HFFc6 (cell line): ENCODE data around the gene CYP2R1. TPM values are rescaled to one million over a fixed set of nuclear protein-coding genes. Genes with fewer than 3 reads are reported as not detected.

Experiments used
- DNase-seq: peaks from one replicate; pipeline ENCODE4 v3.0.0-alpha.2; 2018
- H3K27ac Mint-ChIP-seq: 2 replicates; pipeline ENCODE4 v1.8.0; 2020; ENCODE audit warnings: mild to moderate bottlenecking, mixed read lengths
- H3K27me3 Mint-ChIP-seq: 2 replicates; pipeline ENCODE4 v1.8.0; 2021; ENCODE audit warnings: mild to moderate bottlenecking, moderate library complexity, mixed read lengths; ENCODE audit not compliant: insufficient read depth
- H3K36me3 Mint-ChIP-seq: 2 replicates; pipeline ENCODE4 v1.8.0; 2021; ENCODE audit warnings: low read depth, mixed read lengths
- H3K4me1 Mint-ChIP-seq: 2 replicates; pipeline ENCODE4 v1.8.0; 2020; ENCODE audit warnings: low read depth, mixed read lengths
- H3K4me3 Mint-ChIP-seq: 2 replicates; pipeline ENCODE4 v1.8.0; 2020; ENCODE audit warnings: mild to moderate bottlenecking, moderate library complexity, mixed read lengths
- H3K9me3 Mint-ChIP-seq: 2 replicates; pipeline ENCODE4 v1.8.0; 2020; ENCODE audit warnings: mild to moderate bottlenecking, mixed read lengths
- total RNA-seq, 6 experiments: library from RNA; stranded (reverse); fragmentation: NEBNext Ultra II Directional; extraction: Animal tissue kit (Norgen Biotek cat#: 25700); gene quantifications; 2 replicates in 1 of 6; 3 replicates in 5 of 6; pipeline ENCODE4 v1.2.3, GENCODE V29; 2021
- TF ChIP-seq, protein P1 (sequence below): fragments of 200-600 bp; sonication (generic); IDR thresholded peaks from 2 replicates; pipeline ENCODE4 v1.5.0; 2021; ENCODE audit warnings: antibody characterized with exemption, mild to moderate bottlenecking

CYP2R1 gene
- total RNA-seq, 6 experiments from 2014 or later, result 0.67 to 4.0 (median 1.2) TPM

- peaks cover 2% of the 10 kb centered on the region; the same call in 1 of the 2 replicates for H3K27me3 Mint-ChIP-seq
- H3K9me3 Mint-ChIP-seq, result no peaks in the 10 kb centered on the region
- no peak overlapping the region for H3K4me3 Mint-ChIP-seq
- H3K4me1 Mint-ChIP-seq, result peaks cover 5% of the 10 kb centered on the region; the same call in 1 of the 2 replicates
- no peaks in the 10 kb centered on the region for H3K36me3 Mint-ChIP-seq
- TF ChIP-seq, protein P1, sequence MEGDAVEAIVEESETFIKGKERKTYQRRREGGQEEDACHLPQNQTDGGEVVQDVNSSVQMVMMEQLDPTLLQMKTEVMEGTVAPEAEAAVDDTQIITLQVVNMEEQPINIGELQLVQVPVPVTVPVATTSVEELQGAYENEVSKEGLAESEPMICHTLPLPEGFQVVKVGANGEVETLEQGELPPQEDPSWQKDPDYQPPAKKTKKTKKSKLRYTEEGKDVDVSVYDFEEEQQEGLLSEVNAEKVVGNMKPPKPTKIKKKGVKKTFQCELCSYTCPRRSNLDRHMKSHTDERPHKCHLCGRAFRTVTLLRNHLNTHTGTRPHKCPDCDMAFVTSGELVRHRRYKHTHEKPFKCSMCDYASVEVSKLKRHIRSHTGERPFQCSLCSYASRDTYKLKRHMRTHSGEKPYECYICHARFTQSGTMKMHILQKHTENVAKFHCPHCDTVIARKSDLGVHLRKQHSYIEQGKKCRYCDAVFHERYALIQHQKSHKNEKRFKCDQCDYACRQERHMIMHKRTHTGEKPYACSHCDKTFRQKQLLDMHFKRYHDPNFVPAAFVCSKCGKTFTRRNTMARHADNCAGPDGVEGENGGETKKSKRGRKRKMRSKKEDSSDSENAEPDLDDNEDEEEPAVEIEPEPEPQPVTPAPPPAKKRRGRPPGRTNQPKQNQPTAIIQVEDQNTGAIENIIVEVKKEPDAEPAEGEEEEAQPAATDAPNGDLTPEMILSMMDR, result no peak
- H3K27ac Mint-ChIP-seq, result no peak overlapping the region
- peak; percentile 35 for DNase-seq
Measured at GRCh38 chr11:14902650-14903350, 10.8 kb upstream of the CYP2R1 start.

DNA sequence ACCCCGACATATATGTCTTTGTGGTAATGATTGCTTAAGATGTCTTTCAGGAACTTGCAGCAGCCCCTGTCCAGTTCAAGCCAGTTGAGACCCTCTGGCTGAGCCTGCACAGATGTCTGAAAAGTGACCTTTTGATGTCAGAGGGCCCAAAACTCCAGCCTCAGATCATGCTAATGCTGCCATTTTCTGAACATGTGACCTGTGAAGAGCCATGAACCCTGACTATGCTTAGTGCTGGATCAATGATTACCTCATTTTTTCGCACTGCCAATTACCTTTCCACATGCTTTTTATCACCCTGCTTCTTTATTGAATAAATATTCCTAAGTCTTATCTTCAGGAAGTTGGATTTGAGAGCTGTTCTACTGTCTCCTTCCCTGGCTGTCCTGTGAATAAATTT lies 6.9 kb upstream of the CYP2R1 start:
- Mint-ChIP-seq H3K27ac (no peak overlapping the region), H3K27me3 (no peaks in the 10 kb centered on the region), H3K36me3 (no peaks in the 10 kb centered on the region), H3K4me1 (no peaks in the 10 kb centered on the region; the same call in 1 of the 2 replicates), H3K9me3 (no peaks in the 10 kb centered on the region), H3K4me3 (no peak overlapping the region)
- no peak for DNase-seq
- TF ChIP-seq, protein P1, result no peak

DNA sequence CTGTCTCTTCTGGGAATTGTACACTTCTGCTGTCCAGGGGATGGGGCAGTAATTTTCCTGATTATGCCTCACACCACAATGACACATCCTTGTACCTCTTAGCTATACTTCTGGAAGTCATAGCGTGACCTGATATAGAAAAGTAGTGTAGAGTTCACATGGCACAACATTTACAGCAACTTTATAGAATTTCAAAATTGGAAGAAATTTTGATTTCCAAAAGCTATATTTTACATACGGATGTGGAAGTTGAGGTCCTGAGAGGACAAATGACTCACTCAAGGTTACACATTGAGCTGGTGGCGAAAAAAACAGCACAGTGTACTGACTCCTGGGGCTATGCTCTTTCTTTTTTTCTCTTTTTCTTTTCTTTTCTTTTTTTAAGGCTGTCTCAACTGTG lies 6.3 kb upstream of the CYP2R1 start:
- Mint-ChIP-seq H3K4me3 (no peak overlapping the region), H3K27ac (no peak overlapping the region), H3K4me1 (no peaks in the 10 kb centered on the region; the same call in 1 of the 2 replicates), H3K36me3 (no peaks in the 10 kb centered on the region), H3K9me3 (no peaks in the 10 kb centered on the region), H3K27me3 (no peaks in the 10 kb centered on the region)
- TF ChIP-seq, protein P1, result no peak
- DNase-seq, result no peak

DNA sequence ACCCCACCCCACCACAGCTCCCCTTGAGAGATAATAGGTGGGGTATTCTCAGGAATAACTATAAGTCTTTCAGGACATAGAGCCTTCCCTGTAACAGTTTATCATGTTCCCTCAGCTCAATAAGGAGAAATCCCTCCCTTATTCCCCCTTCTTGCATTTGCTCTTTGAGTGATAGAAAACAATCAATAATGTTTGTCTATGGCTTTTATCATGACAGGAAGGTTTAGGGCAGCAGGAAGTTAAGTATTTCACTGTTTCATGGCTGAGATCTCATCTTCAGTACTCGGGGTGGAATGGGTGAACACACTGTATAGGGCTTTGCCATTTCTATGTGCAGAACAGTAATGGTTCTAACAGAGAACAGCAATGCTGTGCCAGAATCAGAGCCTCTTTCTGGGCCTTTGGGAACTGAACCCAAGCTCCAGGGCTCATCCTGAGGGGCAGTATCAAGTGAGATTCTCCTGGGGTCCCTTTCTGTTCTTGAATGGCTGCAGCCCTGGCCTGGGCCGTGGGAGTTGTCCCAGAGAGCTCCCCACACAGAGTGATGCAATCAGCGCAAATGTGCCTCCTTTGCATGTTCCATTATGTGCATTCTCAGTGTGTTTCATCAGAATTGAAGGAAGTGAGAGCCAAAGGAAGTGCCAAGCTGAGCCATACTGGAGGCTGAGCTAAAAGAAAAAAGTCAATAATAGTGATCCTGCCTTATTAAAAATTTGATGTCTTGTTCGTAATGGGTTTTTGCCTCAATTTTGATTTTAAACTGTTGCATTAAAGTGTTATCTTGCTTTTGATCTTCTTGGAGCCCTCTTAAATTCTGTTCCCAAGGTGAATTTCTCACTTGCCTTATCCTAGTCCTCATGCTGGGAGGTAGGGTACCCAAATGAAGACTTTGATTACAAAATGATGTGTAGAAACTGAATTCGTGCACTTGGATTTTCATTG lies 2.9 kb upstream of the CYP2R1 start:
- no peak overlapping the region for H3K27ac Mint-ChIP-seq
- DNase-seq, result no peak
- no peaks in the 10 kb centered on the region for H3K36me3 Mint-ChIP-seq
- no peaks in the 10 kb centered on the region for H3K9me3 Mint-ChIP-seq
- H3K4me1 Mint-ChIP-seq, result peaks cover 16% of the 10 kb centered on the region
- H3K4me3 Mint-ChIP-seq, result no peak overlapping the region
- TF ChIP-seq, protein P1, result no peak
- H3K27me3 Mint-ChIP-seq, result no peaks in the 10 kb centered on the region

- no peak for DNase-seq
- no peaks in the 10 kb centered on the region for H3K36me3 Mint-ChIP-seq
- TF ChIP-seq, protein P1, result no peak
- peaks cover 16% of the 10 kb centered on the region for H3K4me1 Mint-ChIP-seq
- peak overlapping the region; percentile 82 for H3K4me3 Mint-ChIP-seq
- H3K9me3 Mint-ChIP-seq, result no peaks in the 10 kb centered on the region
- H3K27ac Mint-ChIP-seq, result no peak overlapping the region
- no peaks in the 10 kb centered on the region for H3K27me3 Mint-ChIP-seq
Measured at GRCh38 chr11:14892577-14892976, 546 bp upstream of the CYP2R1 start.
